ENCODE data around the gene ROBO1.

GRCh38 chr3:78878789-78879188 is 889.0 kb downstream of the ROBO1 start:
- TF ChIP-seq CTCF (IDR thresholded peaks at IDR 0.05; ENCODE audit: insufficient read depth, low read depth, low read length) (no peak), EZH2 (IDR thresholded peaks at IDR 0.05; ENCODE audit: insufficient read depth, low read length) (no peak)
